ENCODE measurements around the gene BCAS3.

GRCh38 chr17:61335845-61336655, 658.4 kb downstream of the BCAS3 start:
- TF ChIP-seq EZH2 (IDR thresholded peaks at IDR 0.05; ENCODE audit: insufficient read depth, poor library complexity, severe bottlenecking) (no peak), EZH2phosphoT487 (IDR thresholded peaks at IDR 0.05; ENCODE audit: insufficient read depth, low read depth) (no peak)
